22Rv1 (cell line): ENCODE measurements around the gene TERT.

Experiments used
- ZFX ChIP-seq: fragments of 450-650 bp; IDR thresholded peaks from 2 replicates; pipeline ENCODE4 v1.6.1; 2017; ENCODE audit warnings: antibody characterized with exemption, borderline replicate concordance
- TF ChIP-seq, protein P1 (sequence below): fragments of 450-650 bp; IDR thresholded peaks from 2 replicates; pipeline ENCODE4 v1.5.1; 2017; ENCODE audit warnings: mild to moderate bottlenecking

DNA sequence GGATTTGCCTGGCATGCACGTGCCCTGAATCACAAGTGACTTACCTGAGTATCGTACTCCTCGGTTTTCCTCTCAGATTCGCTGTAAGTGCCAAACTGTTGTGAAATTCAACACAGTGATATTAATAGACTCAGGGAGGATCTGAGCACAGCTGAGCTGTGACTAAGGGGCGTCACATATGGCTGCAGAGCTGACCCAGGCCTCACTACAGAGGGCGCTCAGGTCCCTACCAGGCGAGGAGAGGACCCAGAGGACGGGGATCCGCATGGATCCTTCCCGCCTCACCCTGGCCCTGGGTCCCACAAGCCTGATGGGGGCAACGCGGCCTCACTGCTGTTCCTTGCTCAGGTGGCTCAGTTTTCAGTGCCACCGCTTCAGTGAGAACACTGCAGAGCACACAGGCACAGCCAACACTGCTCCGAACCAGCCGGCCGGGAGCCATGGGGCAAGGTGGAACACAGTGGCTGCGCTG is 29.9 kb upstream of the TERT start:
- TF ChIP-seq, protein P1, sequence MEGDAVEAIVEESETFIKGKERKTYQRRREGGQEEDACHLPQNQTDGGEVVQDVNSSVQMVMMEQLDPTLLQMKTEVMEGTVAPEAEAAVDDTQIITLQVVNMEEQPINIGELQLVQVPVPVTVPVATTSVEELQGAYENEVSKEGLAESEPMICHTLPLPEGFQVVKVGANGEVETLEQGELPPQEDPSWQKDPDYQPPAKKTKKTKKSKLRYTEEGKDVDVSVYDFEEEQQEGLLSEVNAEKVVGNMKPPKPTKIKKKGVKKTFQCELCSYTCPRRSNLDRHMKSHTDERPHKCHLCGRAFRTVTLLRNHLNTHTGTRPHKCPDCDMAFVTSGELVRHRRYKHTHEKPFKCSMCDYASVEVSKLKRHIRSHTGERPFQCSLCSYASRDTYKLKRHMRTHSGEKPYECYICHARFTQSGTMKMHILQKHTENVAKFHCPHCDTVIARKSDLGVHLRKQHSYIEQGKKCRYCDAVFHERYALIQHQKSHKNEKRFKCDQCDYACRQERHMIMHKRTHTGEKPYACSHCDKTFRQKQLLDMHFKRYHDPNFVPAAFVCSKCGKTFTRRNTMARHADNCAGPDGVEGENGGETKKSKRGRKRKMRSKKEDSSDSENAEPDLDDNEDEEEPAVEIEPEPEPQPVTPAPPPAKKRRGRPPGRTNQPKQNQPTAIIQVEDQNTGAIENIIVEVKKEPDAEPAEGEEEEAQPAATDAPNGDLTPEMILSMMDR: no peak
- TF ChIP-seq ZFX: no peak
